Measurements from ENCODE around the gene CUX1.

Gene CUX1

DNA sequence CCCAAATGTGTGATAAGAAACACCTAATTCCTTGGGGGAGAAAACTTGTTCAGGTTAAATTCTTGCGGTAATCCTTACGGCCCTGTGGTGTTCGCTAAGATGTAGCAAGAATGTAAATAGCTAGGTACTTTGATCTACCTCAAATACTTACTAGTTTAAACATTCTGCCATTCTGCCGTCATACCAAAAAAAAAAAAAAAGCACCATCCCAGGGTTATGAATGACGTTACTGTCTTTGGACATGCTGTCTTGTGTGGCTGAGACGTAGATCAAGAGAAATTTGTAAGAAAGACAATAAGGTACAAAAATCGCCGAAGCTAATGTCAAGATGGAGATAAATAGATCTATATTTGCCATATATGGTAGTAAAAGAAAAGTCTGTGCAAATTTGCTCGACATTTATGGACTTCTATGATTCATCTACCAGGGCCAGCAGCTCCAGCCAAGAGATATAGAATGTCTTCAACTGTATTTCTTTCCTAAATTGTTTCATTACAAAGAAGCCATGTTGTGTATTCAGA is 195.6 kb downstream of the CUX1 start:
- Mint-ChIP-seq H3K36me3 (ENCODE audit: low read depth) (peaks cover 54% of the 10 kb centered on the region), H3K9me3 (no peaks in the 10 kb centered on the region), H3K27me3 (ENCODE audit: low read depth, poor library complexity) (no peaks in the 10 kb centered on the region), H3K27ac (peak overlapping the region; percentile 89), H3K4me1 (peaks cover 27% of the 10 kb centered on the region), H3K4me3 (no peak overlapping the region)
- TF ChIP-seq, protein P1, sequence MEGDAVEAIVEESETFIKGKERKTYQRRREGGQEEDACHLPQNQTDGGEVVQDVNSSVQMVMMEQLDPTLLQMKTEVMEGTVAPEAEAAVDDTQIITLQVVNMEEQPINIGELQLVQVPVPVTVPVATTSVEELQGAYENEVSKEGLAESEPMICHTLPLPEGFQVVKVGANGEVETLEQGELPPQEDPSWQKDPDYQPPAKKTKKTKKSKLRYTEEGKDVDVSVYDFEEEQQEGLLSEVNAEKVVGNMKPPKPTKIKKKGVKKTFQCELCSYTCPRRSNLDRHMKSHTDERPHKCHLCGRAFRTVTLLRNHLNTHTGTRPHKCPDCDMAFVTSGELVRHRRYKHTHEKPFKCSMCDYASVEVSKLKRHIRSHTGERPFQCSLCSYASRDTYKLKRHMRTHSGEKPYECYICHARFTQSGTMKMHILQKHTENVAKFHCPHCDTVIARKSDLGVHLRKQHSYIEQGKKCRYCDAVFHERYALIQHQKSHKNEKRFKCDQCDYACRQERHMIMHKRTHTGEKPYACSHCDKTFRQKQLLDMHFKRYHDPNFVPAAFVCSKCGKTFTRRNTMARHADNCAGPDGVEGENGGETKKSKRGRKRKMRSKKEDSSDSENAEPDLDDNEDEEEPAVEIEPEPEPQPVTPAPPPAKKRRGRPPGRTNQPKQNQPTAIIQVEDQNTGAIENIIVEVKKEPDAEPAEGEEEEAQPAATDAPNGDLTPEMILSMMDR (IDR thresholded peaks at IDR 0.05): no peak
- DNase-seq: no peak

DNA sequence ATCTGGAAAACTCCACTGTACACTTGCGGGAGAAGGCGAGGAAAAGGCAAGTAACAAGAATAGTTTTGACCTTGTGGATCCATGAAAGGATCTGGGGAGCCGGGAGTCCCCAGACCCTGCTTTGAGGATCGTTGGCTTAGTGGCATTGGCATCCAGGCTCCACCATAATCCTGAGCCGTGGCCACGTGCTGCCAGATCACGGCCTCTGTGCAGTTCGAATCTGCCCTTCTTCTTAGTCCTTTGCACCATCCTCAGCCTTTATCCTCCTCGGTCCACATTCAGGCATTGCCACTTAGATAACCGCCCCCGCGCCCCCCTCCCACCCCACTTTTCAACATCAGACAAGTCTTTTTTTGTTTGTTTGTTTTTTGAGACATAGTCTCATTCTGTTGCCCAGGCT is 201.4 kb downstream of the CUX1 start:
- no peaks in the 10 kb centered on the region for H3K27me3 Mint-ChIP-seq (ENCODE audit: low read depth, poor library complexity)
- H3K36me3 Mint-ChIP-seq (ENCODE audit: low read depth): peaks cover 22% of the 10 kb centered on the region
- no peak for DNase-seq
- H3K4me3 Mint-ChIP-seq: no peak overlapping the region
- TF ChIP-seq, protein P1 (IDR thresholded peaks at IDR 0.05): no peak
- peaks cover 27% of the 10 kb centered on the region for H3K4me1 Mint-ChIP-seq
- peak overlapping the region; percentile 24 for H3K27ac Mint-ChIP-seq
- H3K9me3 Mint-ChIP-seq: no peaks in the 10 kb centered on the region

DNA sequence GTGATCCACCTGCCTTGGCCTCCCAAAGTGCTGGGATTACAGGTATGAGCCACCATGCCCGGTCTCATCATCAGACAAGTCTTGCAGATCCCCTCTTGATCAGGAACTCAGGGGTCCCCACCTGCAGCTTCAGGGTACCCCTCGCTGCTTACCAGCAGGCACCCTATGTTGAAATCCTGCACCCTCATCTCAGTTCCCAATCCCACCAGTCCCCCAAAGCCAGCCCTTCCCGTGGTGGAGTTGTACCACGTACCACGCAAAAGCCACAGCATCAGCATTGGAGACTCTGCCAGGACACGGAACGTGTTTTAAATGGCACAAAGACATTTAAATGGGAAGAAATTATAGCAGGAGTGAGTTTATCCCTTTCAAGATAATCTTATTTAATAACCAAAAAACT is 202.0 kb downstream of the CUX1 start:
- no peak overlapping the region for H3K4me3 Mint-ChIP-seq
- peaks cover 17% of the 10 kb centered on the region for H3K36me3 Mint-ChIP-seq (ENCODE audit: low read depth)
- DNase-seq: no peak
- no peaks in the 10 kb centered on the region for H3K9me3 Mint-ChIP-seq
- no peak overlapping the region for H3K27ac Mint-ChIP-seq
- TF ChIP-seq, protein P1 (IDR thresholded peaks at IDR 0.05): no peak
- H3K4me1 Mint-ChIP-seq: peaks cover 27% of the 10 kb centered on the region
- no peaks in the 10 kb centered on the region for H3K27me3 Mint-ChIP-seq (ENCODE audit: low read depth, poor library complexity)

DNA sequence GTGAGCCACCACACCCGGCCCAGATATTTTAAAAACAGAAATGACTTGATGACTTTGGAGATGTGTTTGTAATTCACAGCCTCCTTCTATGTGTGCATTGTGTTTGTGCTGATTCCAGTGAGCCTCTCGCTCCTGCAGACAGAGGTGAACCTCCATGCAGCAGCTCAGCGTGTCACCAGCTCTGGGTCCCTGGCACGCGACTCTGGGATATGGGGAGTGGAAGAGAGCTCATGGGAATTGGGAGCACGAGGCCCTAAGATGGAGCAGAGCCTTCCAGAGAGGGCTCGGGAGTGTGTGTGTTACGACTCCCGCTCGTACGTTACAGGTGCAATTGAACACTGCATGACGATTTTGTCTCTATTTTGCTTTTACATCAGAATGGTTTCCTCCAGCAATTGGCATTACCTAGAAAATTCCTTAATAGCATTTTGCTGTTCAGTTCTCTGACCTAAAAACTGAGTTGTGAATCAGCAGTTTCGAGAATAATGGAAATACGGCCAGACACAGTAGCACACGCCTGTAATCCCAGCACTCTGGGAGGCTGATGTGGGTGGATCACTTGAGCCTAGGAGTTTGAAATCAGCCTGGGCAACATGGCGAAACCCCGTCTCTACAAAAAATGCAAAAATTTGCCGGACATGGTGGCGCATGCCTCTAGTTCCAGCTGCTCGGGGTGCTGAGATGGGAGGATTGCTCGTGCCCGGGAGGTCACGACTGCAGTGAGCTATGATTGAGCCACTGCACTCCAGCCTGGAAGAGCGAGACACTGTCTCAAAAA is 204.6 kb downstream of the CUX1 start:
- DNase-seq: no peak
- Mint-ChIP-seq H3K9me3 (no peaks in the 10 kb centered on the region), H3K4me1 (peaks cover 33% of the 10 kb centered on the region), H3K27ac (peak overlapping the region; percentile 51), H3K27me3 (ENCODE audit: low read depth, poor library complexity) (no peaks in the 10 kb centered on the region), H3K4me3 (no peak overlapping the region), H3K36me3 (ENCODE audit: low read depth) (no peaks in the 10 kb centered on the region)
- TF ChIP-seq, protein P1 (IDR thresholded peaks at IDR 0.05): no peak

DNA sequence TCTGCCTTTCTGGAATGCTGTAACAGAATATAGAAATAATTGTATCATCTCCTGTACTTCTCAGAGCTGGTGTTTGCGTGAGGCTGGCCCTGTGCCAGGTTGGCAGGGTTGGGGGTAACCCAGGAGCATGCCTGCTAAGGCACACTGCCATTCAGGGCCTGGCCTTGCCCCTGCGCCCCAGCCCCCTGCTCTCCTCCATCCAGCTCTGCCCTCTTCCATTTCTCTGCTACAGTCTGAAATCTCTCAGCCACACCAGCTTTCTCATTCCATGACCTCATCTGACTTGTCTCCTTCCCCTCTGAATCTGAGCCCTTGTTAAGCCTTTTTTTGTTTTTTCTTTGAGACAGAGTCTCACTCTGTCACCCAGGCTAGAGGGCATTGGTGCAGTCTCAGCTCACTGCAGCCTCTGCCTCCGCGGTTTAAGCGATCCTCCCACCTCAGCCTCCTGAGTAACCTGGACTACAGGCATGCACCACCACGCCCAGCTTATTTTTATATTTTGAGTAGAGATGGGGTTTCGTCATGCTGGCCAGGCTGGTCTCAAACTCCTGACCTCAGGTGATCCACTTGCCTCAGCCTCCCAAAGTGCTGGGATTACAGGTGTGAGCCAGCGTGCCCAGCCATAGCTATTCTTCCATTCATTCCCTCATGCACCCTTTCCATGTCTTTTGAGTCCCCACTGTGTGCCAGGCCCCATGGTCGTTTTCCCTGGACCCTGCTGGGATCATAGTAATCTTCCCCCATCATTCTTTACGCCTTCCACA is 206.8 kb downstream of the CUX1 start:
- H3K27ac Mint-ChIP-seq: peak overlapping the region; percentile 67
- TF ChIP-seq, protein P1 (IDR thresholded peaks at IDR 0.05): no peak

More for the DNA sequence above, 206.8 kb downstream of the CUX1 start:
- H3K9me3 Mint-ChIP-seq: no peaks in the 10 kb centered on the region
- H3K36me3 Mint-ChIP-seq (ENCODE audit: low read depth): peaks cover 10% of the 10 kb centered on the region
- H3K27me3 Mint-ChIP-seq (ENCODE audit: low read depth, poor library complexity): no peaks in the 10 kb centered on the region
- no peak for DNase-seq
- H3K4me3 Mint-ChIP-seq: no peak overlapping the region
- H3K4me1 Mint-ChIP-seq: peaks cover 33% of the 10 kb centered on the region
